ENCODE data around the gene TMX2. TPM values are rescaled to one million over a fixed set of nuclear protein-coding genes. Genes with fewer than 3 reads are reported as not detected.

Gene TMX2
- total RNA-seq, 1 donor from 2014 or later = 51.0 TPM

DNA sequence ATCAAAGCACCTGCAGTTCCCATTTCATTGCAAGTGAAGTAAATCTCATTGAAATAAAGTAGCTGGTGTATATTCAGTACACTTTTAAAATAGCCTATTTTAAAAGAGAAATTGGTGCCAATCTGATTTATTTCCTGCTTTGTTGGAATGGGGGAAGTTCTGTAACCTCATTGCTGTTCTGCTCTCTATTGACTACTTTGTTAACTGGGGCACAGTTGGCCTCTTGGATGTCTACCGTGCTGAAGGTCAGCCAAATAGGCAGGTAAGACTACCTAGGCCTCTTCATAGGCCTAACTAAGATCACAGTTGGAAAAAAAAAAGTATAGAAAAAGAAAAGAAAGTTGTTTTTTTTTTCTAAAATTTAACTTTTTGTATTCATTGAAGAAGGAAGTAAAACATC, 58.4 kb downstream of the TMX2 start:
- peaks cover 65% of the 10 kb centered on the region for H3K4me1 Mint-ChIP-seq (ENCODE audit: unreplicated experiment)
- H3K27me3 Mint-ChIP-seq (ENCODE audit: unreplicated experiment) = peaks cover 19% of the 10 kb centered on the region
- no peak overlapping the region for H3K27ac Mint-ChIP-seq (ENCODE audit: unreplicated experiment)
- H3K4me3 Mint-ChIP-seq (ENCODE audit: unreplicated experiment) = no peak overlapping the region
- no peaks in the 10 kb centered on the region for H3K9me3 Mint-ChIP-seq (ENCODE audit: unreplicated experiment)
- DNase-seq (ENCODE audit: low spot score) = no peak
- TF ChIP-seq, protein P1, sequence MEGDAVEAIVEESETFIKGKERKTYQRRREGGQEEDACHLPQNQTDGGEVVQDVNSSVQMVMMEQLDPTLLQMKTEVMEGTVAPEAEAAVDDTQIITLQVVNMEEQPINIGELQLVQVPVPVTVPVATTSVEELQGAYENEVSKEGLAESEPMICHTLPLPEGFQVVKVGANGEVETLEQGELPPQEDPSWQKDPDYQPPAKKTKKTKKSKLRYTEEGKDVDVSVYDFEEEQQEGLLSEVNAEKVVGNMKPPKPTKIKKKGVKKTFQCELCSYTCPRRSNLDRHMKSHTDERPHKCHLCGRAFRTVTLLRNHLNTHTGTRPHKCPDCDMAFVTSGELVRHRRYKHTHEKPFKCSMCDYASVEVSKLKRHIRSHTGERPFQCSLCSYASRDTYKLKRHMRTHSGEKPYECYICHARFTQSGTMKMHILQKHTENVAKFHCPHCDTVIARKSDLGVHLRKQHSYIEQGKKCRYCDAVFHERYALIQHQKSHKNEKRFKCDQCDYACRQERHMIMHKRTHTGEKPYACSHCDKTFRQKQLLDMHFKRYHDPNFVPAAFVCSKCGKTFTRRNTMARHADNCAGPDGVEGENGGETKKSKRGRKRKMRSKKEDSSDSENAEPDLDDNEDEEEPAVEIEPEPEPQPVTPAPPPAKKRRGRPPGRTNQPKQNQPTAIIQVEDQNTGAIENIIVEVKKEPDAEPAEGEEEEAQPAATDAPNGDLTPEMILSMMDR (IDR thresholded peaks at IDR 0.05; ENCODE audit: unreplicated experiment) = no peak
- H3K36me3 Mint-ChIP-seq (ENCODE audit: low read depth, unreplicated experiment) = peaks cover 33% of the 10 kb centered on the region

DNA sequence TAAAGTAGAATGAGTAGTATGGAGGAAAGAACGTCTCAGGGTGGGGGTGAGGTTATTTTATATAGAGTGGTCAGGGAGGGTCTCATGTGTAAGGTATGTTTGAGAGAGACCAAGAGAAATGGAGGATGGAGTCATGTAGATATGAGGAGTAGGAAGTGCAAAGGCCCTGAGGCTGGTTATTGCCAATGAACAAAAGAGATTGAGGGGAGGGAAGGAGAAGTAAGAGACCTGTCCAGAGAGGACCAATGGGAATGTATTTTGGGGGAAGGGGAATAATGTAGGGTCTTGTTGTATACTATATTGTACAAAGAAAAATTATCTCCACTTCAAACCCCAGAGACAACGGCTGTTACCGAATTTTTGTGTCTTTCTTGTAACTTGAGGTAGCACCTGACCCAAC, 59.0 kb downstream of the TMX2 start:
- peaks cover 21% of the 10 kb centered on the region for H3K27me3 Mint-ChIP-seq (ENCODE audit: unreplicated experiment)
- H3K9me3 Mint-ChIP-seq (ENCODE audit: unreplicated experiment) = no peaks in the 10 kb centered on the region
- no peak for DNase-seq (ENCODE audit: low spot score)
- TF ChIP-seq, protein P1 (IDR thresholded peaks at IDR 0.05; ENCODE audit: unreplicated experiment) = no peak
- H3K4me1 Mint-ChIP-seq (ENCODE audit: unreplicated experiment) = peaks cover 67% of the 10 kb centered on the region
- peak overlapping the region; percentile 9 for H3K27ac Mint-ChIP-seq (ENCODE audit: unreplicated experiment)
- H3K4me3 Mint-ChIP-seq (ENCODE audit: unreplicated experiment) = no peak overlapping the region
- peaks cover 38% of the 10 kb centered on the region for H3K36me3 Mint-ChIP-seq (ENCODE audit: low read depth, unreplicated experiment)

DNA sequence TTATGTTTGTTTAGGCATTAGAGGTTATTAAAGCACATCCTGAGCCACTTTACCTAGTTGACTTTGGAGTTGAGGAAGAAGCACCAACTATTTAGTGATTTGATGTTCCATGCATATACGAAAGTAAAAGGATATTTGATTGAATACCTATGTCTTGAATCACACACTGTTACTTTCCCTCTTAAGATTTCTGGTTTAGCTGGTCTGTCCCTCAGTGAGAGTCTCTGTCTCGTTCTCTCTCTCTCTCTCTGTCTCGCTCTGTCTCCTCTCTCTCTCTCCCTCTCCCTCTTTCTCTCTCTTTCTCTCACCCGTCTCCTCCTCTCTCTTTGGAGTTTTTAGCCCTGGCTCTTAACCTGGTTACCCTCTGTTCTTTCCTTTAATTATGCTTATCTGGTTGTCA, 60.2 kb downstream of the TMX2 start:
- H3K36me3 Mint-ChIP-seq (ENCODE audit: low read depth, unreplicated experiment) = peaks cover 38% of the 10 kb centered on the region
- H3K9me3 Mint-ChIP-seq (ENCODE audit: unreplicated experiment) = no peaks in the 10 kb centered on the region
- H3K27me3 Mint-ChIP-seq (ENCODE audit: unreplicated experiment) = peaks cover 22% of the 10 kb centered on the region
- DNase-seq (ENCODE audit: low spot score) = no peak
- peaks cover 70% of the 10 kb centered on the region for H3K4me1 Mint-ChIP-seq (ENCODE audit: unreplicated experiment)
- H3K27ac Mint-ChIP-seq (ENCODE audit: unreplicated experiment) = peak overlapping the region; percentile 80
- H3K4me3 Mint-ChIP-seq (ENCODE audit: unreplicated experiment) = peak overlapping the region; percentile 78
- TF ChIP-seq, protein P1 (IDR thresholded peaks at IDR 0.05; ENCODE audit: unreplicated experiment) = no peak

DNA sequence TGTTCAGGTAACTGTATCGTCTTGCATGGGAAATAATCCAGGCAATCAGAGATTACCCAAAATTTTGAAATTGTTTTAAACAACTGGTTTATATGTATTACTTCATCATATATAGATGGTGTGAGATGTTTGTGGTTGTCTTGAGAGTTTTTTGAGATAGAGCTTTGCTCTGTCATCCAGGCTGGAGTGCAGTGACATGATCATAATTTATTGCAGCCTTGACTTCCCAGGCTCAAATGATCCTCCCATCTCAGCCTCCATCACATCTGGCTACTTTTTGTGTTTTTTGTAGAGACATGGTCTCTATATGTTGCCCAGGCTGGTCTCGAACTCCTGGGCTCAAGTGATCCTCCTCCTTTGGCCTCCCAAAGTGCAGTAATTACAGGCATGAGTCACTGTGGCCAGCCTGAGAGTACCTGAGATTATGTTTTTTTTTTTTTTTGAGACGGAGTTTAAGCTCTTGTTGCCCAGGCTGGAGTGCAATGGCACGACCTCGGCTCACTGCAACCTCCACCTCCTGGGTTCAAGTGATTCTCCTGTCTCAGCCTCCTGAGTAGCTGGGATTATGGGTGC, 60.7 kb downstream of the TMX2 start:
- H3K4me1 Mint-ChIP-seq (ENCODE audit: unreplicated experiment) = peaks cover 72% of the 10 kb centered on the region
- peaks cover 21% of the 10 kb centered on the region for H3K27me3 Mint-ChIP-seq (ENCODE audit: unreplicated experiment)
- H3K36me3 Mint-ChIP-seq (ENCODE audit: low read depth, unreplicated experiment) = peaks cover 38% of the 10 kb centered on the region
- TF ChIP-seq, protein P1 (IDR thresholded peaks at IDR 0.05; ENCODE audit: unreplicated experiment) = no peak
- no peak for DNase-seq (ENCODE audit: low spot score)
- no peaks in the 10 kb centered on the region for H3K9me3 Mint-ChIP-seq (ENCODE audit: unreplicated experiment)
- H3K27ac Mint-ChIP-seq (ENCODE audit: unreplicated experiment) = peak overlapping the region; percentile 80
- H3K4me3 Mint-ChIP-seq (ENCODE audit: unreplicated experiment) = peak overlapping the region; percentile 61

DNA sequence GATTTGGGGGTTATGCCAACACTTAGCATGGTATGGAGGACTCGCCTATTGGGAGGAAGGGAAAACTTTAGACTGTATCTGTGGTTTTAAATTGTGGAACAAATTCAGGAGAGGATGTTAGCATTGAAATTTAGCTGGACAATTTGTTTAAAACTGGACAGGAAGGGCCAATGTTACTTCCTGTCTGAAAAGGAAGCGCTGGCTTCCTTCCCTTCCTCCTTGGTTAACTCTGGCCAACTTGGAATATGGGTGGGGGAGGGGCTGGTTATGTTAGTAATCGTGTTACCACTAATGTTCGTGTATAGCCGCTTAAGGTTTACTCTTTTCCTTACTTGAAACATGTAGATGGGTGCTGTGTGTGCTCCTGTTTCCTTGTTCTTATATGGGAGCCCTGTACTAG, 63.1 kb downstream of the TMX2 start:
- no peak for DNase-seq (ENCODE audit: low spot score)
- peak overlapping the region; percentile 88 for H3K4me3 Mint-ChIP-seq (ENCODE audit: unreplicated experiment)
- H3K27ac Mint-ChIP-seq (ENCODE audit: unreplicated experiment) = peak overlapping the region; percentile 100
- H3K27me3 Mint-ChIP-seq (ENCODE audit: unreplicated experiment) = peaks cover 26% of the 10 kb centered on the region
- no peaks in the 10 kb centered on the region for H3K9me3 Mint-ChIP-seq (ENCODE audit: unreplicated experiment)
- TF ChIP-seq, protein P1 (IDR thresholded peaks at IDR 0.05; ENCODE audit: unreplicated experiment) = no peak
- H3K4me1 Mint-ChIP-seq (ENCODE audit: unreplicated experiment) = peaks cover 85% of the 10 kb centered on the region
- peaks cover 31% of the 10 kb centered on the region for H3K36me3 Mint-ChIP-seq (ENCODE audit: low read depth, unreplicated experiment)

Measured in endothelial cell (in vitro differentiated cells).